Measurements from ENCODE around the gene FBRSL1. TPM values are rescaled to one million over a fixed set of nuclear protein-coding genes. Genes with fewer than 3 reads are reported as not detected.

The FBRSL1 gene
- total RNA-seq, 3 donors from 2014 or later = 3.5 to 9.8 (median 7.2) TPM

- Histone ChIP-seq H3K4me3 (peak overlapping the region; percentile 12 to 67 (median 50)), H3K27ac (peak overlapping the region; percentile 92 to 94), H3K36me3 (no peaks in the 10 kb centered on the region), H3K4me1 (no peaks in the 10 kb centered on the region), H3K9me3 (no peaks in the 10 kb centered on the region), H3K27me3 (peaks cover 0 to 6% of the 10 kb centered on the region in 2 donors)
- intact Hi-C loops (cut with DNase I; ENCODE audit: low total_unique reads) = no loop called here
- no peak for TF ChIP-seq POLR2AphosphoS5 (IDR thresholded peaks at IDR 0.05)
- TF ChIP-seq CTCF (IDR thresholded peaks at IDR 0.05) = no peak
- TF ChIP-seq POLR2A (IDR thresholded peaks at IDR 0.05) = no peak
- peak in 1 of 2 donors; percentile 43 for DNase-seq (ENCODE audit: low spot score in 2 of 2)
These were observed 44.7 kb upstream of the FBRSL1 start for GRCh38 chr12:132444957-132445883.

DNA sequence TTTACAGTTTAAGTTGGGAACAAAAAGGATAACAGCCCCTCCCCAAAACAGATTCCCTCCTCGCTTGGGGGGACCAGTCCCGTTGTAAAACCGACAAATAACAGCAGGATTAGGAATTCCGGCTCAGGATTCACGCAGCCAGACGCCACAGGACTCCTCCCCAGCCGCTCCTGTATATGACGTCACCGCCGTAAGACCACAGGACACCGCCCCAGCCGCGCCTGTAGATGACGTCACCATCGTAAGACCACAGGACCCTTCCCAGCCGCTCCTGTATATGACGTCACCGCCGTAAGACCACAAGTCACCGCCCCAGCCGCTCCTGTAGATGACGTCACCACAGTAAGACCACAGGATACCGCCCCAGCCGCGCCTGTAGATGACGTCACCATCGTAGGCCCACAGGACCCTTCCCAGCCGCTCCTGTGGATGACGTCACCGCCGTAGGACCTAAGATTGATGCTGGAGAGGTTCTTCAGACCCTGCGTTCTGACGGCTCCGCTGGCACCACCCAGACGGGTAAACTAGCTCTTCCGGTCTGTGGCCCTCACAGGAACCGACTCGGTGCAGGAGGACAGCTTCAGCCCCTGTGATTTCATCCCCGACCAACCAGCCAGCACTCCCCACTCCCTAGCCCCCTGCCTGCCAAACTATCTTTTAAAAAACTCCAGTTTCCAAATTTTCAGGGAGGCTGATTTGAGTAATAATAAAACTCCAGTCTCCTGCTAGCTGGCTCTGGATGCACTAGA is 43.9 kb upstream of the FBRSL1 start:
- Histone ChIP-seq H3K4me1 (no peaks in the 10 kb centered on the region), H3K27ac (peak overlapping the region; percentile 92 to 94), H3K4me3 (peak overlapping the region; percentile 12 to 67 (median 50)), H3K36me3 (no peaks in the 10 kb centered on the region), H3K27me3 (peaks cover 0 to 14% of the 10 kb centered on the region in 2 donors), H3K9me3 (no peaks in the 10 kb centered on the region)
- intact Hi-C loops (cut with DNase I; ENCODE audit: low total_unique reads) = no loop called here
- no peak for TF ChIP-seq POLR2AphosphoS5 (IDR thresholded peaks at IDR 0.05)
- no peak for TF ChIP-seq CTCF (IDR thresholded peaks at IDR 0.05)
- TF ChIP-seq POLR2A (IDR thresholded peaks at IDR 0.05) = no peak
- peak in 1 of 2 donors; percentile 76 for DNase-seq (ENCODE audit: low spot score in 2 of 2)

- peak overlapping the region in 2 of 3 donors; percentile 50 to 67 for H3K4me3 ChIP-seq
- H3K9me3 ChIP-seq = no peaks in the 10 kb centered on the region
- TF ChIP-seq CTCF (IDR thresholded peaks at IDR 0.05) (no peak), POLR2A (IDR thresholded peaks at IDR 0.05) (no peak), POLR2AphosphoS5 (IDR thresholded peaks at IDR 0.05) (no peak)
- H3K4me1 ChIP-seq = no peaks in the 10 kb centered on the region
- peaks cover 0 to 17% of the 10 kb centered on the region in 2 donors for H3K27me3 ChIP-seq
- no peak for DNase-seq (ENCODE audit: low spot score in 2 of 2)
- H3K36me3 ChIP-seq = no peaks in the 10 kb centered on the region
- H3K27ac ChIP-seq = peak overlapping the region; percentile 92 to 94
- intact Hi-C loops (cut with DNase I; ENCODE audit: low total_unique reads) = no loop called here
These were observed 43.2 kb upstream of the FBRSL1 start for GRCh38 chr12:132446633-132447326.

DNA sequence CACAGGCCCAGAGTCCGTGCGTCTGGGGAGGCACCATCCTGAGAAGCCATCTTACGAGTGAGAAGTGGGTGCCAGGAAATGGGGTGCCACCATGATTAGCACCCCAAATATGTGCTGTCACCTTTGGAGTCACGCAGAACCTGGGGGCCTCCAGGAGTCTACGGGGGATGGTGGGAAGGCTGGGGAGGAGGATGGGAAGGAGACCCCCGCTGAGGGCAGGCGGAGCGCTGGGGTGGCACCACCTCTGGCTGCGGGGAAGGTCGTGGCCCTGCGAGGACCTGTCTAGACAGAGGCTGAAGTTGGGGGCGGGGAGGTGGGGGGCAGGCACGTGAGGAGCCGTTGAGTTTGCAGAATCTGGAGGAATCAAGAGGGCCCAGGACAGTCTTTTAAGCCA is 42.6 kb upstream of the FBRSL1 start:
- Histone ChIP-seq H3K4me1 (no peaks in the 10 kb centered on the region), H3K4me3 (no peak overlapping the region), H3K27ac (no peak overlapping the region), H3K27me3 (peaks cover 0 to 17% of the 10 kb centered on the region in 2 donors), H3K9me3 (no peaks in the 10 kb centered on the region), H3K36me3 (no peaks in the 10 kb centered on the region)
- no peak for DNase-seq (ENCODE audit: low spot score in 2 of 2)
- intact Hi-C loops (cut with DNase I; ENCODE audit: low total_unique reads) = no loop called here
- TF ChIP-seq POLR2A (IDR thresholded peaks at IDR 0.05) (no peak), CTCF (IDR thresholded peaks at IDR 0.05) (no peak), POLR2AphosphoS5 (IDR thresholded peaks at IDR 0.05) (no peak)

Measured in breast epithelium (tissue), 4 donors.